GM23338 (cell line): ENCODE data around the gene SPNS3. TPM values are rescaled to one million over a fixed set of nuclear protein-coding genes. Genes with fewer than 3 reads are reported as not detected.

ENCODE experiments used
- ATAC-seq: fragments of 200-7000 bp; cut with Tn5 transposase; 3 replicates; pipeline ENCODE4 v1.9.1; 2020
- DNase-seq: peaks from one replicate; pipeline ENCODE4 v3.0.0-alpha.2; 2015; ENCODE audit warnings: low spot score
- H2AFZ ChIP-seq: fragments of 200-600 bp; sonication (generic); 2 replicates; pipeline ENCODE4 v1.8.0; 2016; ENCODE audit warnings: antibody characterized with exemption, mild to moderate bottlenecking, moderate library complexity
- H3F3A ChIP-seq: fragments of 200-600 bp; sonication (generic); replicated peaks from 2 replicates; pipeline ENCODE4 v1.8.0; 2017; ENCODE audit warnings: antibody characterized with exemption, mixed run types, low read depth
- H3K27ac ChIP-seq: fragments of 200-600 bp; sonication (generic); 2 replicates; pipeline ENCODE4 v1.6.1; 2016; ENCODE audit warnings: low read depth
- H3K27me3 ChIP-seq: fragments of 200-600 bp; sonication (generic); 2 replicates; pipeline ENCODE4 v1.8.0; 2016; ENCODE audit warnings: mild to moderate bottlenecking, mixed run types, moderate library complexity; ENCODE audit not compliant: insufficient read depth
- H3K36me3 ChIP-seq: fragments of 200-600 bp; sonication (generic); 2 replicates; pipeline ENCODE4 v1.8.0; 2016; ENCODE audit warnings: mild to moderate bottlenecking; ENCODE audit not compliant: insufficient read depth
- H3K4me1 ChIP-seq: fragments of 200-600 bp; sonication (generic); 2 replicates; pipeline ENCODE4 v1.8.0; 2016; ENCODE audit warnings: mild to moderate bottlenecking, moderate library complexity; ENCODE audit not compliant: insufficient read depth
- H3K4me2 ChIP-seq: fragments of 200-600 bp; sonication (generic); 2 replicates; pipeline ENCODE4 v1.7.1; 2017; ENCODE audit warnings: mixed run types
- H3K4me3 ChIP-seq: fragments of 200-600 bp; sonication (generic); 2 replicates; pipeline ENCODE4 v1.6.1; 2016; ENCODE audit warnings: mixed run types
- H3K79me2 ChIP-seq: fragments of 200-600 bp; sonication (generic); replicated peaks from 2 replicates; pipeline ENCODE4 v1.8.0; 2017; ENCODE audit warnings: mild to moderate bottlenecking; ENCODE audit not compliant: insufficient read depth
- H3K9me2 ChIP-seq: fragments of 200-600 bp; sonication (generic); 2 replicates; pipeline ENCODE4 v1.8.0; 2017; ENCODE audit not compliant: insufficient read depth
- H4K20me1 ChIP-seq: fragments of 200-600 bp; sonication (generic); replicated peaks from 2 replicates; pipeline ENCODE4 v1.8.0; 2017; ENCODE audit warnings: mild to moderate bottlenecking; ENCODE audit not compliant: insufficient read depth
- H3K27ac Mint-ChIP-seq: 2 replicates; pipeline ENCODE4 v1.8.0; 2020; ENCODE audit warnings: inconsistent platforms, mild to moderate bottlenecking, moderate library complexity, mixed read lengths
- H3K27me3 Mint-ChIP-seq: 3 replicates; pipeline ENCODE4 v1.8.0; 2022; ENCODE audit warnings: low read depth, mild to moderate bottlenecking, moderate library complexity, mixed read lengths, inconsistent platforms; ENCODE audit not compliant: insufficient read depth, poor library complexity
- H3K36me3 Mint-ChIP-seq: 3 replicates; pipeline ENCODE4 v1.8.0; 2021; ENCODE audit warnings: low read depth, mild to moderate bottlenecking, inconsistent platforms, moderate library complexity, mixed read lengths
- H3K4me1 Mint-ChIP-seq: 3 replicates; pipeline ENCODE4 v1.8.0; 2020; ENCODE audit warnings: mild to moderate bottlenecking, inconsistent platforms, mixed read lengths
- H3K4me3 Mint-ChIP-seq: 3 replicates; pipeline ENCODE4 v1.8.0; 2021; ENCODE audit warnings: moderate library complexity, mild to moderate bottlenecking, inconsistent platforms, mixed read lengths
- H3K9me3 Mint-ChIP-seq: 3 replicates; pipeline ENCODE4 v1.8.0; 2020; ENCODE audit warnings: moderate library complexity, mild to moderate bottlenecking, inconsistent platforms, mixed read lengths
- CREB1 ChIP-seq: fragments of 250-450 bp; sonication (Bioruptor Pico); IDR thresholded peaks from 2 replicates; pipeline ENCODE4 v1.5.0; 2020; ENCODE audit warnings: low read depth, mild to moderate bottlenecking, moderate library complexity
- EZH2 ChIP-seq: fragments of 200-600 bp; sonication (generic); IDR thresholded peaks from one replicate; pipeline ENCODE4 v1.8.0; 2017; ENCODE audit warnings: antibody characterized with exemption, mild to moderate bottlenecking, low read depth; ENCODE audit not compliant: unreplicated experiment
- NANOG ChIP-seq: IDR thresholded peaks from 2 replicates; pipeline ENCODE4 v1.6.1; 2016; ENCODE audit warnings: antibody characterized with exemption, borderline replicate concordance
- POLR2AphosphoS5 ChIP-seq: IDR thresholded peaks from 2 replicates; pipeline ENCODE4 v1.6.1; 2016; ENCODE audit warnings: antibody characterized with exemption, low read depth
- STAT1 ChIP-seq: IDR thresholded peaks from one replicate; pipeline ENCODE4 v1.6.1; 2016; ENCODE audit warnings: antibody characterized with exemption; ENCODE audit not compliant: unreplicated experiment
- polyA plus RNA-seq: library from polyadenylated mRNA; unstranded; fragments of >200 nt; fragmentation: Nextera tagmentation; extraction: Ambion mirVana; gene quantifications from 2 replicates; pipeline ENCODE4 v1.2.1, GENCODE V29; 2016
- total RNA-seq: library from RNA; depleted of rRNA; stranded (reverse); fragments of >200 nt; shearing (Covaris generic); gene quantifications from 2 replicates; pipeline ENCODE4 v1.2.3, GENCODE V29; 2014
- TF ChIP-seq, protein P1 (sequence below): fragments of 250-450 bp; sonication (Bioruptor Pico); IDR thresholded peaks from 2 replicates; pipeline ENCODE4 v1.5.0; 2020; ENCODE audit warnings: mild to moderate bottlenecking, moderate library complexity
- TF ChIP-seq, protein P2 (sequence below): IDR thresholded peaks from one replicate; pipeline ENCODE4 v1.6.1; 2018; ENCODE audit warnings: antibody characterized with exemption; ENCODE audit not compliant: unreplicated experiment
- TF ChIP-seq, protein P3 (sequence below): IDR thresholded peaks from 2 replicates; pipeline ENCODE4 v1.6.1; 2016; ENCODE audit warnings: antibody characterized with exemption

The SPNS3 gene
- total and polyA plus RNA-seq, 2 experiments from 2014 or later = not detected

DNA sequence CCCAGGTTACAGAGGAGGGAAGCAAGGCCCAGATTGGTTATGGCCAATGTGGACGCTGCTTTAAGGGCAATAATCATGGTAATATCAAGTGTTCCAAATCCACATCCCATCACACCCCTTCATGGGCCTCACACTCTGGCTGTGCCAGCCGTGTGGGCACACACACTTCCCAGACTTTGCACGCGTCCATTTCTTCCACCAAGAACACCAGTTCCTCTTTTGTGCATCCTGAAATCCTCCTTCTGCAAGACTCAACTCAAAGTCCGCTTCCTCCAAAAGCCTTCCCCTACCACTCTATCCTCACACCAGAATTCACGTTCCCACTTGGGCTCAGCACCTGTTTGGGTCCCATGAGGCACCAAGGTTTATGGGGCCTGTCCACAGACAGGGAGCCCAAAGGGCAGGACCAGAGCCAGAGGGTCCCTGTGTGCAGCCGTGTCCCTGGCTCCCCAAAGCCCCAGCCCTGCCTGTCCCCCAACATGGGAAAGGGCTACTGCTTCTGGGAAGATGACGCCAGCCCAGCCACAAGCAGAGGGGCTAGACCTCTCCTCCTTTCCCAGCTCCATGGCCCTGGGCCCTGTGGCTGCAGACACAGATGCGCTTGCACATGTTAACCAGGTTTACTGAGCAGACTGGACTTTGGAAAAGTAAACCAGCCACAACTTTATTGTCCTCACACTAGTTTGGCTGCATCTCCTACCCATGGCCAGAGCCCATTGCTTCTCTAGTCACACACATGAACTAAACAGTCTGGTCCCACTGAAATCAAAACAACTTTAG, 20.3 kb downstream of the SPNS3 start (continued):
- TF ChIP-seq, protein P1, sequence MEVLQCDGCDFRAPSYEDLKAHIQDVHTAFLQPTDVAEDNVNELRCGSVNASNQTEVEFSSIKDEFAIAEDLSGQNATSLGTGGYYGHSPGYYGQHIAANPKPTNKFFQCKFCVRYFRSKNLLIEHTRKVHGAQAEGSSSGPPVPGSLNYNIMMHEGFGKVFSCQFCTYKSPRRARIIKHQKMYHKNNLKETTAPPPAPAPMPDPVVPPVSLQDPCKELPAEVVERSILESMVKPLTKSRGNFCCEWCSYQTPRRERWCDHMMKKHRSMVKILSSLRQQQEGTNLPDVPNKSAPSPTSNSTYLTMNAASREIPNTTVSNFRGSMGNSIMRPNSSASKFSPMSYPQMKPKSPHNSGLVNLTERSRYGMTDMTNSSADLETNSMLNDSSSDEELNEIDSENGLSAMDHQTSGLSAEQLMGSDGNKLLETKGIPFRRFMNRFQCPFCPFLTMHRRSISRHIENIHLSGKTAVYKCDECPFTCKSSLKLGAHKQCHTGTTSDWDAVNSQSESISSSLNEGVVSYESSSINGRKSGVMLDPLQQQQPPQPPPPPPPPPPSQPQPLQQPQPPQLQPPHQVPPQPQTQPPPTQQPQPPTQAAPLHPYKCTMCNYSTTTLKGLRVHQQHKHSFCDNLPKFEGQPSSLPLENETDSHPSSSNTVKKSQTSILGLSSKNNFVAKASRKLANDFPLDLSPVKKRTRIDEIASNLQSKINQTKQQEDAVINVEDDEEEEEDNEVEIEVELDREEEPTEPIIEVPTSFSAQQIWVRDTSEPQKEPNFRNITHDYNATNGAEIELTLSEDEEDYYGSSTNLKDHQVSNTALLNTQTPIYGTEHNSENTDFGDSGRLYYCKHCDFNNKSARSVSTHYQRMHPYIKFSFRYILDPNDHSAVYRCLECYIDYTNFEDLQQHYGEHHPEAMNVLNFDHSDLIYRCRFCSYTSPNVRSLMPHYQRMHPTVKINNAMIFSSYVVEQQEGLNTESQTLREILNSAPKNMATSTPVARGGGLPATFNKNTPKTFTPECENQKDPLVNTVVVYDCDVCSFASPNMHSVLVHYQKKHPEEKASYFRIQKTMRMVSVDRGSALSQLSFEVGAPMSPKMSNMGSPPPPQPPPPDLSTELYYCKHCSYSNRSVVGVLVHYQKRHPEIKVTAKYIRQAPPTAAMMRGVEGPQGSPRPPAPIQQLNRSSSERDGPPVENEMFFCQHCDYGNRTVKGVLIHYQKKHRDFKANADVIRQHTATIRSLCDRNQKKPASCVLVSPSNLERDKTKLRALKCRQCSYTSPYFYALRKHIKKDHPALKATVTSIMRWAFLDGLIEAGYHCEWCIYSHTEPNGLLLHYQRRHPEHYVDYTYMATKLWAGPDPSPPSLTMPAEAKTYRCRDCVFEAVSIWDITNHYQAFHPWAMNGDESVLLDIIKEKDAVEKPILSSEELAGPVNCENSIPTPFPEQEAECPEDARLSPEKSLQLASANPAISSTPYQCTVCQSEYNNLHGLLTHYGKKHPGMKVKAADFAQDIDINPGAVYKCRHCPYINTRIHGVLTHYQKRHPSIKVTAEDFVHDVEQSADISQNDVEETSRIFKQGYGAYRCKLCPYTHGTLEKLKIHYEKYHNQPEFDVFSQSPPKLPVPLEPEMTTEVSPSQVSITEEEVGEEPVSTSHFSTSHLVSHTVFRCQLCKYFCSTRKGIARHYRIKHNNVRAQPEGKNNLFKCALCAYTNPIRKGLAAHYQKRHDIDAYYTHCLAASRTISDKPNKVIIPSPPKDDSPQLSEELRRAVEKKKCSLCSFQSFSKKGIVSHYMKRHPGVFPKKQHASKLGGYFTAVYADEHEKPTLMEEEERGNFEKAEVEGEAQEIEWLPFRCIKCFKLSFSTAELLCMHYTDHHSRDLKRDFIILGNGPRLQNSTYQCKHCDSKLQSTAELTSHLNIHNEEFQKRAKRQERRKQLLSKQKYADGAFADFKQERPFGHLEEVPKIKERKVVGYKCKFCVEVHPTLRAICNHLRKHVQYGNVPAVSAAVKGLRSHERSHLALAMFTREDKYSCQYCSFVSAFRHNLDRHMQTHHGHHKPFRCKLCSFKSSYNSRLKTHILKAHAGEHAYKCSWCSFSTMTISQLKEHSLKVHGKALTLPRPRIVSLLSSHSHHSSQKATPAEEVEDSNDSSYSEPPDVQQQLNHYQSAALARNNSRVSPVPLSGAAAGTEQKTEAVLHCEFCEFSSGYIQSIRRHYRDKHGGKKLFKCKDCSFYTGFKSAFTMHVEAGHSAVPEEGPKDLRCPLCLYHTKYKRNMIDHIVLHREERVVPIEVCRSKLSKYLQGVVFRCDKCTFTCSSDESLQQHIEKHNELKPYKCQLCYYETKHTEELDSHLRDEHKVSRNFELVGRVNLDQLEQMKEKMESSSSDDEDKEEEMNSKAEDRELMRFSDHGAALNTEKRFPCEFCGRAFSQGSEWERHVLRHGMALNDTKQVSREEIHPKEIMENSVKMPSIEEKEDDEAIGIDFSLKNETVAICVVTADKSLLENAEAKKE = no peak
- TF ChIP-seq, protein P2, sequence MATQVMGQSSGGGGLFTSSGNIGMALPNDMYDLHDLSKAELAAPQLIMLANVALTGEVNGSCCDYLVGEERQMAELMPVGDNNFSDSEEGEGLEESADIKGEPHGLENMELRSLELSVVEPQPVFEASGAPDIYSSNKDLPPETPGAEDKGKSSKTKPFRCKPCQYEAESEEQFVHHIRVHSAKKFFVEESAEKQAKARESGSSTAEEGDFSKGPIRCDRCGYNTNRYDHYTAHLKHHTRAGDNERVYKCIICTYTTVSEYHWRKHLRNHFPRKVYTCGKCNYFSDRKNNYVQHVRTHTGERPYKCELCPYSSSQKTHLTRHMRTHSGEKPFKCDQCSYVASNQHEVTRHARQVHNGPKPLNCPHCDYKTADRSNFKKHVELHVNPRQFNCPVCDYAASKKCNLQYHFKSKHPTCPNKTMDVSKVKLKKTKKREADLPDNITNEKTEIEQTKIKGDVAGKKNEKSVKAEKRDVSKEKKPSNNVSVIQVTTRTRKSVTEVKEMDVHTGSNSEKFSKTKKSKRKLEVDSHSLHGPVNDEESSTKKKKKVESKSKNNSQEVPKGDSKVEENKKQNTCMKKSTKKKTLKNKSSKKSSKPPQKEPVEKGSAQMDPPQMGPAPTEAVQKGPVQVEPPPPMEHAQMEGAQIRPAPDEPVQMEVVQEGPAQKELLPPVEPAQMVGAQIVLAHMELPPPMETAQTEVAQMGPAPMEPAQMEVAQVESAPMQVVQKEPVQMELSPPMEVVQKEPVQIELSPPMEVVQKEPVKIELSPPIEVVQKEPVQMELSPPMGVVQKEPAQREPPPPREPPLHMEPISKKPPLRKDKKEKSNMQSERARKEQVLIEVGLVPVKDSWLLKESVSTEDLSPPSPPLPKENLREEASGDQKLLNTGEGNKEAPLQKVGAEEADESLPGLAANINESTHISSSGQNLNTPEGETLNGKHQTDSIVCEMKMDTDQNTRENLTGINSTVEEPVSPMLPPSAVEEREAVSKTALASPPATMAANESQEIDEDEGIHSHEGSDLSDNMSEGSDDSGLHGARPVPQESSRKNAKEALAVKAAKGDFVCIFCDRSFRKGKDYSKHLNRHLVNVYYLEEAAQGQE = no peak
- no peak for TF ChIP-seq POLR2AphosphoS5
- no peak for TF ChIP-seq STAT1

DNA sequence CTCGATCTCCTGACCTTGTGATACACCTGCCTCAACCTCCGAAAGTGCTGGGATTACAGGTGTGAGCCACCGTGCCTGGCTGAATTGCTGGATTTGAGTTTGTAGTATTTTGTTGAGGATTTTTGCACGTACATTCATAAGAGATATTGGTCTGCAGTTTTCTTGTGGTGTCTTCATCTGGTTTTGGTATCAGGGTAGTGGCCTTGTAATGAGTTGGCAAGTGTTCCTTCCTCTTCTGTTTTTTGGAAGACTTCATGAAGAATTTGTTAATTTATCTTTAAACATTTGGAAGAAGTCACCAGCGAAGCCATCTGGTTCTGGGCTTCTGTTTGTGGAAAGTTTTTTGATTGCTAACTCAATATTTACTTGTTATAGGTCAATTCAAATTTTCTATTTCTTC, 26.9 kb downstream of the SPNS3 start:
- Mint-ChIP-seq H3K4me3 (no peak overlapping the region), H3K4me1 (no peaks in the 10 kb centered on the region)
- TF ChIP-seq, protein P3, sequence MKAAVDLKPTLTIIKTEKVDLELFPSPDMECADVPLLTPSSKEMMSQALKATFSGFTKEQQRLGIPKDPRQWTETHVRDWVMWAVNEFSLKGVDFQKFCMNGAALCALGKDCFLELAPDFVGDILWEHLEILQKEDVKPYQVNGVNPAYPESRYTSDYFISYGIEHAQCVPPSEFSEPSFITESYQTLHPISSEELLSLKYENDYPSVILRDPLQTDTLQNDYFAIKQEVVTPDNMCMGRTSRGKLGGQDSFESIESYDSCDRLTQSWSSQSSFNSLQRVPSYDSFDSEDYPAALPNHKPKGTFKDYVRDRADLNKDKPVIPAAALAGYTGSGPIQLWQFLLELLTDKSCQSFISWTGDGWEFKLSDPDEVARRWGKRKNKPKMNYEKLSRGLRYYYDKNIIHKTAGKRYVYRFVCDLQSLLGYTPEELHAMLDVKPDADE = no peak
- TF ChIP-seq EZH2 (no peak), NANOG (no peak), POLR2AphosphoS5 (no peak), CREB1 (CRISPR knock-in tag) (no peak)
- TF ChIP-seq, protein P2 = no peak

More for the DNA sequence above, 26.9 kb downstream of the SPNS3 start:
- H3K79me2 ChIP-seq = no peaks in the 10 kb centered on the region
- ATAC-seq (no peak), DNase-seq (no peak)
- no peaks in the 10 kb centered on the region for H3K4me1 ChIP-seq
- Mint-ChIP-seq H3K36me3 (no peaks in the 10 kb centered on the region; the same call in 2 of the 3 replicates), H3K27me3 (peaks cover 7% of the 10 kb centered on the region), H3K9me3 (peaks cover 7% of the 10 kb centered on the region; the same call in 1 of the 3 replicates), H3K27ac (no peak overlapping the region)
- H3K4me2 ChIP-seq = no peak overlapping the region
- no peak overlapping the region for H3K27ac ChIP-seq
- H2AFZ ChIP-seq = no peak overlapping the region
- no peaks in the 10 kb centered on the region for H3K36me3 ChIP-seq
- H3F3A ChIP-seq = no peaks in the 10 kb centered on the region
- H3K9me2 ChIP-seq = no peaks in the 10 kb centered on the region
- H4K20me1 ChIP-seq = no peaks in the 10 kb centered on the region
- H3K4me3 ChIP-seq = no peak overlapping the region
- no peaks in the 10 kb centered on the region for H3K27me3 ChIP-seq
